GM18505 (cell line): Measurements from ENCODE around the gene MGAT5B.

Experiments
- ATAC-seq: cut with Tn5 transposase; IDR thresholded peaks from one replicate; pipeline ENCODE4 v1.9.1; 2021; ENCODE audit not compliant: unreplicated experiment
- POLR2A ChIP-seq: IDR thresholded peaks from 4 replicates; pipeline ENCODE4 v1.6.1; 2011; ENCODE audit warnings: borderline replicate concordance; ENCODE audit not compliant: insufficient read depth, insufficient read length; ENCODE audit errors: extremely low read depth

Gene MGAT5B

GRCh38 chr17:76865174-76865573 lies 3.0 kb upstream of the MGAT5B start:
- no peak for ATAC-seq

GRCh38 chr17:76866203-76866602 lies 2.0 kb upstream of the MGAT5B start:
- TF ChIP-seq POLR2A = no peak
- no peak for ATAC-seq

More at GRCh38 chr17:76865174-76865573, 3.0 kb upstream of the MGAT5B start:
- TF ChIP-seq POLR2A = no peak

GRCh38 chr17:76866774-76867577 lies 1.2 kb upstream of the MGAT5B start:
- no peak for ATAC-seq
- TF ChIP-seq POLR2A = no peak

GRCh38 chr17:76867578-76868175 lies 527 bp upstream of the MGAT5B start:
- no peak for TF ChIP-seq POLR2A
- ATAC-seq = no peak

GRCh38 chr17:76868669-76869495 lies 678 bp downstream of the MGAT5B start:
- ATAC-seq = peak; percentile 23
- TF ChIP-seq POLR2A = no peak

GRCh38 chr17:76869496-76870376 lies 1.5 kb downstream of the MGAT5B start:
- TF ChIP-seq POLR2A = no peak

GRCh38 chr17:76870377-76870714 lies 2.1 kb downstream of the MGAT5B start:
- no peak for TF ChIP-seq POLR2A
- ATAC-seq = no peak

More at GRCh38 chr17:76869496-76870376, 1.5 kb downstream of the MGAT5B start:
- ATAC-seq = no peak

- no peak for TF ChIP-seq POLR2A
- ATAC-seq = no peak
Measured at GRCh38 chr17:76871668-76872067, 3.5 kb downstream of the MGAT5B start.

- no peak for TF ChIP-seq POLR2A
- no peak for ATAC-seq
Measured at GRCh38 chr17:76872221-76872873, 4.1 kb downstream of the MGAT5B start.

GRCh38 chr17:76872874-76873221 lies 4.6 kb downstream of the MGAT5B start:
- TF ChIP-seq POLR2A = no peak
- ATAC-seq = no peak

- no peak for TF ChIP-seq POLR2A
- ATAC-seq = no peak
Measured at GRCh38 chr17:76873856-76874255, 5.7 kb downstream of the MGAT5B start.

GRCh38 chr17:76877437-76877836 lies 9.2 kb downstream of the MGAT5B start:
- TF ChIP-seq POLR2A = no peak
- ATAC-seq = no peak
